Keratinocyte (primary cell): ENCODE results near the gene CASP6. TPM values are rescaled to one million over a fixed set of nuclear protein-coding genes. Genes with fewer than 3 reads are reported as not detected.

Source experiments
- DNase-seq: peaks from one replicate; pipeline ENCODE4 v3.0.0-alpha.2; 2011; ENCODE audit warnings: low read depth, missing footprints, low spot score
- FAIRE-seq: peaks from 2 replicates; lab custom pipeline; 2011; peaks lifted over from hg19 to GRCh38; lab: Jason Lieb, UNC
- H2AFZ ChIP-seq: 2 replicates; pipeline ENCODE4 v1.6.0; 2012; ENCODE audit warnings: low read length, control low read depth, inconsistent platforms; ENCODE audit not compliant: control insufficient read depth
- H3K27ac ChIP-seq: 2 replicates; pipeline ENCODE4 v1.5.1; 2011; ENCODE audit warnings: low read length; ENCODE audit not compliant: control insufficient read depth, insufficient read depth
- H3K27me3 ChIP-seq: 3 replicates; pipeline ENCODE4 v1.6.0; 2011; ENCODE audit warnings: low read length; ENCODE audit not compliant: control insufficient read depth, insufficient read depth; ENCODE audit errors: extremely low read depth
- H3K36me3 ChIP-seq, 2 experiments: 2 replicates in 1 of 2; 3 replicates in 1 of 2; pipeline ENCODE4 v1.5.1; 2011; ENCODE audit warnings: low read length in 2 of 2, mild to moderate bottlenecking in 1 of 2; ENCODE audit not compliant: control insufficient read depth in 2 of 2, insufficient read depth in 2 of 2; ENCODE audit errors: extremely low read depth in 1 of 2
- H3K4me1 ChIP-seq: 3 replicates; pipeline ENCODE4 v1.5.1; 2011; ENCODE audit warnings: low read length; ENCODE audit not compliant: control insufficient read depth, insufficient read depth; ENCODE audit errors: extremely low read depth
- H3K4me2 ChIP-seq: 3 replicates; pipeline ENCODE4 v1.6.0; 2011; ENCODE audit warnings: low read depth, low read length; ENCODE audit not compliant: control insufficient read depth, insufficient read depth; ENCODE audit errors: extremely low read depth
- H3K4me3 ChIP-seq, 3 experiments: fragments of 200-600 bp in 1 of 3; sonication (generic) in 1 of 3; 2 replicates in 2 of 3; 3 replicates in 1 of 3; pipeline ENCODE4 v1.5.1; 2011 to 2016; ENCODE audit warnings: low read length in 3 of 3, mild to moderate bottlenecking in 3 of 3, control low read depth in 2 of 3, inconsistent platforms in 1 of 3, low read depth in 1 of 3, mixed read lengths in 1 of 3, mixed run types in 1 of 3, moderate library complexity in 1 of 3; ENCODE audit not compliant: control insufficient read depth in 2 of 3, insufficient read depth in 2 of 3; ENCODE audit errors: extremely low read depth in 1 of 3
- H3K79me2 ChIP-seq: 2 replicates; pipeline ENCODE4 v1.6.0; 2012; ENCODE audit warnings: low read length; ENCODE audit not compliant: control insufficient read depth, insufficient read depth
- H3K9ac ChIP-seq: 3 replicates; pipeline ENCODE4 v1.6.0; 2011; ENCODE audit warnings: low read length; ENCODE audit not compliant: control insufficient read depth, insufficient read depth; ENCODE audit errors: extremely low read depth
- H3K9me1 ChIP-seq: 3 replicates; pipeline ENCODE4 v1.6.0; 2011; ENCODE audit warnings: low read length; ENCODE audit not compliant: control insufficient read depth, insufficient read depth; ENCODE audit errors: extremely low read depth
- H3K9me3 ChIP-seq: 2 replicates; pipeline ENCODE4 v1.5.1; 2012; ENCODE audit warnings: low read depth, low read length; ENCODE audit not compliant: control insufficient read depth
- H4K20me1 ChIP-seq: 3 replicates; pipeline ENCODE4 v1.6.0; 2011; ENCODE audit warnings: low read length; ENCODE audit not compliant: control insufficient read depth, insufficient read depth; ENCODE audit errors: extremely low read depth
- CTCF ChIP-seq, 3 experiments: IDR thresholded peaks in 1 of 3; conservative IDR thresholded peaks in 1 of 3; optimal IDR thresholded peaks in 1 of 3; 2 replicates in 2 of 3; 3 replicates in 1 of 3; pipeline versions ENCODE3 to v1.5.1; 2011; ENCODE audit warnings: low read length in 3 of 3, mild to moderate bottlenecking in 3 of 3, moderate library complexity in 2 of 3, control low read depth in 1 of 3, inconsistent platforms in 1 of 3; ENCODE audit not compliant: insufficient read depth in 2 of 3; ENCODE audit errors: extremely low read depth in 1 of 3
- EZH2 ChIP-seq: IDR thresholded peaks from one replicate; pipeline ENCODE4 v1.6.1; 2012; ENCODE audit warnings: inconsistent platforms, mild to moderate bottlenecking, low read length, moderate library complexity
- dilution Hi-C: fragments of 300-500 bp; cut with MboI; formaldehyde crosslinking; loops from one replicate; pipeline ENCODE4 v1.7.0; 2020; ENCODE audit warnings: low sequenced_read_pairs; ENCODE audit not compliant: extremely low pct_ligation_motif_present
- polyA plus RNA-seq, 5 experiments: library from polyadenylated mRNA; depleted of rRNA in 3 of 5; stranded (reverse) in 3 of 5; stranded (forward) in 1 of 5; unstranded in 1 of 5; fragments of >200 nt; gene quantifications; 1 replicate in 1 of 5; 2 replicates in 3 of 5; 3 replicates in 1 of 5; pipeline versions ENCODE4 v1.2.1 to v1.2.3, GENCODE V29; 2011 to 2012; ENCODE audit warnings: missing spikeins in 2 of 5, low read depth in 1 of 5, low replicate concordance in 1 of 5

CASP6 gene
- polyA plus RNA-seq, 1 donor (not counting 4 experiments of a cell fraction or from before 2014, with no cell fraction given), result 52.0 TPM

DNA sequence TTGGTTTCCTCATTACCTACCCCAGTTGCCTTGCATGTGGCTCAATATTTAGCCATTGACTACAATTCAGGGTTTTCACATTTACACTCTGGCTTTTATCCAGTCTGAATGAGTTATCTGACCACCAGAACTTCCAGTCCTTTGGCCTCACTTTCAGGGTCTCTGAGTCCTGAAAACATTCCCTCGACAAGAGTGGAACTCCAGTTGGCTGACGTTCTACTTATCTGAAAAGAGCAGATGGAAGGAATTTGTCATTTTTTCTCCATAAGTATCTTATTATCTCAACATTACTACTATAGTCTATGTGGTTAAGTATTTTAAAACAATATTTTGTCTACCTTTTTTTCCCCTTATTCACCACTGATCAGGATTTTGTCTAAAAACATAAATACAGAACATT is 5.2 kb upstream of the CASP6 start:
- DNase-seq (no peak), FAIRE-seq (no peak)
- H3K9me3 ChIP-seq, result no peaks in the 10 kb centered on the region
- no peak overlapping the region for H3K4me2 ChIP-seq
- H3K4me1 ChIP-seq, result peaks cover 4% of the 10 kb centered on the region
- H3K9ac ChIP-seq, result no peak overlapping the region
- TF ChIP-seq EZH2, result no peak
- dilution Hi-C loops, result no loop called here
- no peak overlapping the region for H3K4me3 ChIP-seq
- H3K9me1 ChIP-seq, result no peaks in the 10 kb centered on the region
- no peak overlapping the region for H3K27ac ChIP-seq
- peaks cover 0 to 3% of the 10 kb centered on the region in 2 experiments for H3K36me3 ChIP-seq
- H3K79me2 ChIP-seq, result no peaks in the 10 kb centered on the region
- no peak overlapping the region for H2AFZ ChIP-seq
- H3K27me3 ChIP-seq, result no peaks in the 10 kb centered on the region
- H4K20me1 ChIP-seq, result no peaks in the 10 kb centered on the region

DNA sequence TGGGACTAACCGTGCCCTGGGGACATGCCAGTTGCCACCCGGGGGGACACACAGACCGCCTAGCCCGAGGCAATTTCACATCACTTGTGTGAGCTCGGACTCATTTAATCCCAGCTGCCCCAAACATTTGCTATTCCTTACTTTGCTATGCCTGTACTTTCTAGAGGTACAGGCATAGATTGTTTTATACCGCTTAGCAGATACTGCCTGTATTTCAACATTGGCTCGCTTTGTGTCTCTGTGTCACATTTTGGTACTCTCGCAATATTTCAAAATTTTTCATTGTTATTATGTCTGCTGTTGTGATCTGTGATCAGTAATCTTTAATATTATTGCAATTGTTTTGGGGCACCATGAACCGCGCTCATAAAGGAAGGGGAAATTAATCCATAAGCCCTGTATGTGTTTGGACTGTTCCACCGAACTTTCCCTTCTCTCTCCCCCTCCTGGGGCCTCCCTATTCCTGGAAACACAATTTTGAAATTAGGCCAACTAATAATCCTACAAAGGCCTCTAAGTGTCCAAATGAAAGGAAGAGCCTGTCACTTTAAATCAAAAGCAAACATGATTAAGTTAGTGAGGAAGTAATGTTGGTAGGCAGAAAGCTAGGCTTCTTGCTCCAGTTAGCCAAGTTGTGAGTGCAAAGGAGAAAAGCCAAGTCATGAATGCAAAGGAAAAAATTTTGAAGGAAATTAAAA is 568 bp upstream of the CASP6 start:
- TF ChIP-seq CTCF (optimal IDR thresholded peaks at IDR 0.05 in 1 of 3, IDR thresholded peaks at IDR 0.05 in 1 of 3, conservative IDR thresholded peaks at IDR 0.05 in 1 of 3; ENCODE audit: extremely low read depth in 1 of 3, insufficient read depth in 2 of 3, low read length in 3 of 3), result no peak
- TF ChIP-seq EZH2, result no peak
- Histone ChIP-seq H3K9me1 (no peaks in the 10 kb centered on the region), H2AFZ (peak overlapping the region; percentile 92), H3K4me2 (peak overlapping the region; percentile 87), H4K20me1 (no peaks in the 10 kb centered on the region), H3K27ac (no peak overlapping the region), H3K79me2 (peaks cover 2% of the 10 kb centered on the region), H3K9ac (peak overlapping the region; percentile 80), H3K27me3 (no peaks in the 10 kb centered on the region), H3K4me3 (peak overlapping the region; percentile 69 to 88 (median 78)), H3K4me1 (peaks cover 10% of the 10 kb centered on the region), H3K36me3 (no peaks in the 10 kb centered on the region), H3K9me3 (no peaks in the 10 kb centered on the region)
- FAIRE-seq (no peak), DNase-seq (no peak)
- dilution Hi-C loops, result no loop called here
